HG03066 (cell line): ENCODE data around the gene KCNQ5.

Experiments
- ATAC-seq: cut with Tn5 transposase; IDR thresholded peaks from one replicate; pipeline ENCODE4 v1.9.1; 2021; ENCODE audit warnings: low read depth; ENCODE audit not compliant: unreplicated experiment

The KCNQ5 gene

DNA sequence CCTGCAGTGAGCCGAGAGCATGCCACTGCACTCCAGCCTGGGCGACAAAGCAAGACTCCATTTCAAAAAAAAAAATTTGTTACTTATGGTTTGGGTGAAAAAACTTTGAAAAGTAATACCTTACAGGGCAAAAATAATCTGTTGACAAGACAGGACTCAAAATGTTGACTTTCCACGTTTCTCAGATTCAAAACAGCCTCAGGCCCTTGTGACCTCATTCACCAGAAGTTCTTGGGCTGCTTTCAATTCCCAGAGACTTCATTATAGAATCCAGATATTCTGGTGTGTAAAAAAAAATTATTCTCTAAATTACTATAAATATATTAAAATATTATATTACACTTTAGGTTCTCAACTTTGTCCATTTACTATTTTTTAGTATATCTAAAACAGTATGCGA lies 116.2 kb downstream of the KCNQ5 start:
- no peak for ATAC-seq

DNA sequence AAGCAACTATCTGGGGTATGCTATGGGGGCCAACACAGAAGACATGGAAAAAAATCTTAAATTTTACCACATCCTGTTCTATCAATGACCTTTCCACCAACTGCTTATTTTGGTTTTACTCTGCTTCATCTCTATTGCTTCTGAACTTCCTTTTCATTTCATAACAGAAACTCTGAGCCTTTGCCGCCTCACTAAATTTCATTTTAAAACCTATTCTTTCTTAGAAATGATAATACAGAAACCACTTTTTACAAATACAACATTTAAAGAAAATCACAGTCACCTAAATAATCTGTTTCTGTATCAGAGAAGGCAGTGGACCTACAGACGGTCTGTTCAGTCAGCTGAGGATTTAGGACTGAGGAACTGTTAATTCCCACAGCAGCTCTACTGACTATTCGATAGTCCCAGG lies 117.5 kb downstream of the KCNQ5 start:
- ATAC-seq: peak; percentile 67

DNA sequence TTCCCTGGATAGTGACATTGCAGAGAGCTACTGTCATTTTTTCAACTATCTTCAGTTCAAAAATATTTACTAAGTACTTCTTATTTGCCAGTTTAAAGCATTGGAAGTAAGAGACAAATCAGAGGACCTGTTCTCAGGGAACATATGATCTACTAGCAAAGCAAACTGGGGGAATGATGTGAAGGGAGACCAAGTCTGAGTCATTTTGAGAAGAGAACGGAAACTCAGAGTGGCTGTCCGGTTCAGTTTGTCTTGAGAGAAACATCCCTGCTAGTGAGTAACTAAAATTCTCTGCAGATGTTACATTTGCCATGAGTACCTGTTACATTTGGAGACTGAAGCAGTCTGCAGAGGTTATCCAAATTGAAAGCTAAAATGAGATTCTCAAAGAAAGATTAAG lies 118.3 kb downstream of the KCNQ5 start:
- peak; percentile 76 for ATAC-seq

DNA sequence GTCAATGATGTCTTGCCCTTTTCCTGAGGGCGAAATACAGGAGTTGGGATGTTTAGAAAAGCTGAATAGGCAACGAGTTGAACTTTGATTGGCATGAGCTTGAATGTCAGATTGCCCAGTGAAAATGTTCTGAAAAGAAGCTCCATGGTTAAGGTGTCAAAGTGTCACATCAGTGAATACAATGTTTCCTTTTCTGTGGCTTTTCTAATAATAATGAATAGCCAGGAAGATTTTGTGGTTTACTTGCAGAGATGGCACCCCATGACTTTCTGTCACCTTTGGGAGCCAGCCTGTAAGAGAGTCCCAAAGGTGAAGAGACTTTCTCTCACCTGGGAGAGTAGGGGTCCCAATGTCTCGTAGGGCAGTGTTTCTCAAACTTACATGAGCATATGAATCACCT lies 119.2 kb downstream of the KCNQ5 start:
- ATAC-seq: no peak

DNA sequence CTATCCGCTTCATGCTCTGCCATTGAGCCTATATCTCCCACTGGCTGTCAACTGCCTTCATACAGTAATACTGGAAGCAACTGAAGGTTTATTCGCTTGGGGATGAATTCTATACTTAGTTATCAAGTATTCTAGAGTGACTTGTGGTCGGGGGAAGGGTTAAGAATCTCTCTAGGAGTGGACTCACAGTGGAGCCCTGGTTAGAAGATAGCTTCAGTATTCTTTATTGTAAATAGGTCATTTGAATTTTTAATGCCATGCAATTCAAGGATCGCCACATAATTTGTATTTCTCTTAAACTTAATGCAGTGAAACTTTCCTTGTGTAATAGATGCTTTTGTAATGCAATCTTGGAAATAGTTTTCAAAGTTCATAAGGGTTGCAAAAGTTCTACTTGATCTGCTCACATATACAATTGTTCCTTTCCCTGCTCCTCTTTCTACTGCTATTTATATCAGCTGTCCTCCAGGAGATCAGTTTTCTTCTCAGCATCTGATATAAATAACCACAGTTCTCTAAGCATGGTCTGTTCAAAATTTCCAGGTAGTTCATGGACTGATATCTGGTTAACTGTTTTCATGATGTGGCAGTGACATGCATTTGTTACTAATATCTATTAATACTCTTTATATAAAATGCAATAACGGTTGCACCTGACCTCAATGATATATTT lies 120.3 kb downstream of the KCNQ5 start:
- no peak for ATAC-seq

DNA sequence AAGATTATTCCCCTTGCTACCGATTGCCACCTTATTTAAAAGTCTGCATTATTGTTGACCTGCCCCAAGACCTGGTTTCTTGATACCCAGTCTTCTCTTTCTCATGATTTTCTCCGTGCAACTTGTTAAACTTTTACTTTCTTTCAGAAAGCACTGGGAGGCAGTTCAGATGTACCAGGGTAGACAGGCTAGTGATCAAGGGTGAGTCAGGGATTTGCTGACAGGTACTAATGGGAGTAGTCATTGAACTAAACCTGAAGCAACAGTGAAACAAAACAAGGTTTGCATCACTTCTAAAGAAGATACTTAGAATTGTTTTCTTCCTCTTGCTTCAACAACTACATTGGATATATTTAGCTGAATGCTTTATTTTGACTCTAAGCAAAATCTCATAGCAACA lies 124.4 kb downstream of the KCNQ5 start:
- no peak for ATAC-seq

DNA sequence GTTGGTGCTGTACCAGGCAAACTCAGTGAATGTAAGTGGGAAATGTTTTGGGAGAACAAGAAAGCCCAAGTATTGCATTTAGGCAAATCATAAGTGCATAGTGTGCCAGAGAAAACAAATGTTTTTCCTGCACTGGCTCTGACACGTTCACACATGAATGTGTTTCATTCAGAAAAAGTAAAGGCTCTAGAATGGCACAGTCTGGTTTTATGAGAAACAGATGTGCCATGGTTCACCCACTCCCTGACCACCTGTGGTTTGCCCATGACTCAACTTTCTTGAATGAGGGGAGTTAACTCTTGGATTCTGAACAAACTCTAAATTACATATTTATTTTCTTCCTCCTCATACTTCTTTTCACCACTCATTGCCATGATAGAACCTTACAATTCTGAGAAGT lies 126.9 kb downstream of the KCNQ5 start:
- ATAC-seq: peak; percentile 57

DNA sequence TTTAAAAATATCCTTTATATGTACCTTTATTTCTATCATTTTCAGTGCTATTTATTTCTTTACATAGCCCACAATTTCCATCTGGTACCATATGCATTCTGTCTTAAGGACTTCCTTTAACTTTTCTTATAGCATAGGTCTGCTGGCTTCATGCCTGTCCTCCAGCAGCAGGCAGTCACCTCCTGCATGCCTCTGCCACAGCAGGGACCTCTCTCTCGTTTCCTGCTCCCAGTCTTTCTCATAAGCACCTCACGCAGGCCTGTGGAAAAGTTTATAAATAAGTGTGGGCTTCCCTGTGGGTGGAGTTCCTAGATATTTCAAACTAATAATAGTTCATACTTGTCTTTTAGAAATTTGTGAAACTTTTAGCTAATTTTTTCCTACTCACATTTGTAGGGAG lies 133.9 kb downstream of the KCNQ5 start:
- ATAC-seq: no peak

DNA sequence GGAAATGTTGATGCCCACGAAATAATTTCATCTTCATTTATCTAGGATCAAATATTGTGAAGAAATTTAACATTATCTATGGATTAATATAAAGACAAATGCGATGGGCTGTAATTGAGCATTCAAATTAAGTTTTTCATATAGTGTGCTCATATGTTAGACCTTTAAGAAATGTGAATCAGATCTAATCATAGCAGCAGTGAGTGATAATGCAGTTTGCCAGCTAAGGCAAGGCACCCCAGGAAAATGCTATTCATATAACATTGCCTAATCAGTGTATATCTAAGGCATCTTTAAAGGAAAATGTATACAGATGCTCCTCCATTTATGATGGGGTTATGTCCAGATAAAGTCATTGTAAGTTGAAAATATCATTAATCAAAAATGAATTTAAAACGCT lies 135.2 kb downstream of the KCNQ5 start:
- ATAC-seq: no peak

DNA sequence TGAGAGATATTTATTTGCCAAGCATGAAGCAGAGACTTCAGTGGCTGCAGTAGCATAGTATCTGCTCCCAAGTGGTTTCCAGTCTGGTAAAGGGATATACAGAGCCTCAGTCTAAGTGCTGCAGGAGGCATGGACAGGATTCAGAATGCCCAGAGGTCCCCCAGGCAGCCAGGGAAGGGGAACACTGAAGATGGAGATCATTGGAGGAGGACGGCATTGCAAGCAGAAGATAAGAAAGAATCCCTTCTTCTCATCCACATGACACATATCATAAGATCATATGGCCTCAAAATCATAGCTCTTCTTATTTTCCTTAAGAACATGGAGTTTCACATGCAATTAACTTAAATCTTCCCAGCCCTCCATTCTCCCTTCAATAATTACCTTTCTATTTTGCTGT lies 136.1 kb downstream of the KCNQ5 start:
- ATAC-seq: no peak

DNA sequence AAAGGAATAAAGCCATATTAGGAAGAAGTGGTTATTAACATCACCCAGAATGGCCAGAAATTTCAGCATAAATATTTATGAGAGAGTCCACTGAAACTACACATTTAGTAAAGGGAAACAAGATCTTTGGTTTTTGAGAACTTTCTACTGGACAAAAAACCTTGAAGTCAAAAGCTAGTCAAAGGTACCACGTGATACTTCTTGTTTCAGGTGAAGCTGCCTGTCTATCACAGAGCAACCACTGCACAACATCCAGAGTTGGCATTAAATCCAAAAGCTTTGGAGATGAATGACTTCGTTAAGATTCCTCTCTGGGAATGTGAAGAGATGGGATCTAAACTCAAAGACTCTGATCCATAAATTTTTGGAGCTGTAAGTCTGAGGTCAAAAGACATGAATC lies 137.0 kb downstream of the KCNQ5 start:
- ATAC-seq: no peak

DNA sequence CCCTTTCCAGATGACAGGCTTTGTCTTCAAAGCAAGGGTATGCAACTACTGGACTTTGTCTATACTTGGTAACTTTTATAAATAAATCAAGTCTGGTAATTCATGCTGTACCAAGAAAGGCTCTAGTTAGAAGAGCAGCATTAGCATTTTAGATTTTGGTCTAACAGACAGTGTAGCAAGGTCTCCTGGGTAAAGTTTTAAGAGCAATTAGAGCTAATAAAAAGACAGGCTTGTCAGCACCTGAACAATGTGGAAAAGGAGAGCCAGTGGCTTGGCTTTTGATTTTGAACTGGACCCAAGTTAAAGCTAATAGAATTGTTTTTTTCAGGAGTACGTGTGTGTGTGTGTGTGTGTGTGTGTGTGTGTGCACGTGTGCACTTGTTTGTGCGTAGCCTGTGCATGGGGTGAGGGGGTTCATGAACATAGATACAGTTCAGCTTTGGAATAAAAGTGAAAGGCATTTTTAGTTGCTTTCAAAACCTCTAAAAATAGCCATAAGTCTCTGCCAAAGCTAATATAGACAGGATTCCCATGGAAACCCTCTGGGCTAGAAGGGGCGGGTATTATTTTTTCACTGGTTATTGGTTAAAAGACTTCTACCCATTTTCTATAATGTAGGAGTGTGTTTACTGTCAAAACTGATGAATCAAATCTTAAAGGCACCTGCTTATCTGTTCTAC lies 138.4 kb downstream of the KCNQ5 start:
- no peak for ATAC-seq

DNA sequence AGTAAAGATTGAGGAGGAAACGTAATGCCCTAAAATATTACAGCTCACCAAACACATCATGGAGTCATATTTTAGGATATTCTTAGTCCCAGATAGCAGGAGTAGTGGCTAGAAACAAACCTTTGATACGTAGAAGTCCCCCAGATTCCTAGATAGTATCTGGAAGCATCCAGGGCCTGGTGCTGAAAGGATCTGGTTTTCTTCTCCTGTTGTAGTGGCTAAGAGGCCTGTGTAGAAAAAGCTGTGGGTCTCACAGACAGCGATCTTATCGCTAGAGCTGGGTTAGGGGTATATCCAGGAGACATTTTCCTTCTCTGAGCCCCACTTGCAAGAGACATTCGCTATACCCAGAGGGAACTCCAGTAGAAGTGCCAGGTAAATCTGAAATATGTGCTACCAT lies 139.9 kb downstream of the KCNQ5 start:
- no peak for ATAC-seq

DNA sequence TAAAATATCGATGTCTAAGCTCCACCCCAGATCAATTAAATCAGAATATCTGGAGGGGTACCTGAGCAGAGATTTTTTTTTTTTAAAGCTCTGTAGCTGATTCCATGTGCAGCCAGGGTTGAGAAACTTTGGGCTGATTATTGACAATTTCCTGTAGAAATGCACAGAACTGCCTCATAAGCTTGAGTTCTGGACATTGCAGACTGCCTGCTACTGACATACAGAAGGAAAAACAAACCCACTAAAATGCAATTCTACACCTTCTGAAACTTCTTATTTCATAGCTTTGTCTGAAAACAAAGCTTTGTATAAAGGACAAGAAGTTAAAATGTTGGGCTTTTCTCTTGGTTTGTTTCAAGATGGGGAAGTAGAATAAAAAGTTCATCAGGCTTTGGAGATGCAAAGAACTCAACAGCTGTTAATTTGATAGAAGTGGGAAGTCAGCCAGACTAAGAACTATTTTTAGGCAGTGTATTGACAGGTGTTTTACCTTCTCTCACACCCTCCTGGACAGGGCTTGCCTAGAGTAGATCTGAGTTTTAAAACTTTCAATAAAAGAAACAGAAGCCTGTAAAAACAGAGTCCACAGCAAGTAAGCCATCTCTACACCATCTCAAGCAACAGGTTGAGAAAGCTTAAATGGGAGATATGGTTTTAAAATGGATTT lies 147.7 kb downstream of the KCNQ5 start:
- peak; percentile 81 for ATAC-seq

DNA sequence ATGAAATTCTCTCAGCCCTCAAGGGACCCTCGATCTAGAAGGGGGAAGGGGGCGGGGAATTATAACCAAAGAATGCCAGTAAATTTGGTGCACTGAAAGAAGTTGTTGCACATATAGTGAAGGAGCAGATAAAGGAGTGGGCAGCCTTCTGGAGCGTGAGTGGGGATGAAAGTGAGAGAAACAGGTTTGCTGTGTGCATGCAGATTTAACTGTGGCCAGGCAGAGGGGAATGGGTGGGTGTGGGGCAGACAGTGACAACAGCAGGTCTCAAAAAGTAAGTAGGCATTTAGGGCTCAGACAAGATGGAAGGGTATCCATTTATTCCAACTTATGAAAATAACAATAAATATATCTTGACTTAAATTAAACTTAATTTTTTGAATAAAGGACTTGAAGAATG lies 149.1 kb downstream of the KCNQ5 start:
- ATAC-seq: no peak

DNA sequence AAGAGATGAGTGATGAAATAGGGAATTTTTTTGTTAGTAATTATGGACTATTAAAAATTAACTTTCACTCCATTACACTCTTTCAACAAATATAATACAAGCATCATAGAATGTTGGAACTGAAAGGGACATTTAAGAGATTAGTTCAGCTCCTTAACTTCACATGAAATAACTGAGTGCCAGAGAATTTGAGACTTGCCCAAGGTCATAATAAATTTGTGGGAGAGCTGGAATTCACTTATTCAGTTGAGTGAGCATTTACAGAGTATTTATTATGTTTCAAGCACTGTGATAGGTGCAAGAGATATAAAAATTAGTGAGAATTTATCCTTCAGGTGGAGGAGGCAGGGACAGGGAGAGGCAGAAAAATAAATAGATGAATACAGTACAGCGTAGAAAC lies 154.6 kb downstream of the KCNQ5 start:
- ATAC-seq: no peak

DNA sequence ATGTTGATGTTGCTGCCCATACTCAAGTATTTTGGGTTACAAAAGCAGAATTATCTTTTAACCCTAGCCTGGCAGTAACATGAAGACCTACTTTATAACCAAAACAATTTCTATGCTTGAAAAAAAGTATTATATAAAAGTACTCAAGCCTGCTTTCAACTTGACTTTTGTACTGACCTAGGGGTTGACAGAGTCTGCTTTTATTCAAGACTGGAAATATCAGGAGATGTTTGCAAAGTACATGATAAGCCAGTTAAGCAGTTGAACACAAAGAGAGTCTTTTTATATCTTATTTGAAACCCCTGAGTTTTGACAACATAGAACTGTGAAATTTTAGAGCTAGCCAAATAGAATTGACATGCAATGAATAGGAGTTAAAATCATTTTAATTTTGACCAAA lies 159.8 kb downstream of the KCNQ5 start:
- ATAC-seq: no peak

DNA sequence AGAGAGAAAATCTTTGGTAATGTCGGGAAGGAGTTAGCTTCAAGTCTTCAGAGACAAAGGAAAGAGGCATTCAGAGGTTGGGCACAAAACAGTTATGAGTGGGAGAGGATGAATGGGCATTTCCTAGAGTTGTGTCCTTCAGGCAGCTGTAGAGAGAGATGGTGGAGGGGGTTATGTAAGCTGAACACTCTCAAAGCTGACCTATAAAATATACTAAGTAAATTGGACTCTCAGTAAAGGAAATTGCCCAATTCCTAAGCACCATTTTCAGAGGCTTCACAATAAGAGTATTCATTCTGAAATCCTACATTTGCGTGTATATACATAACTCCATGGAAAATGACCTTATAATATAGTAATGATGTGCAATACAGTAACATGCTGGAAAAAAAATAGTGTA lies 161.2 kb downstream of the KCNQ5 start:
- no peak for ATAC-seq

DNA sequence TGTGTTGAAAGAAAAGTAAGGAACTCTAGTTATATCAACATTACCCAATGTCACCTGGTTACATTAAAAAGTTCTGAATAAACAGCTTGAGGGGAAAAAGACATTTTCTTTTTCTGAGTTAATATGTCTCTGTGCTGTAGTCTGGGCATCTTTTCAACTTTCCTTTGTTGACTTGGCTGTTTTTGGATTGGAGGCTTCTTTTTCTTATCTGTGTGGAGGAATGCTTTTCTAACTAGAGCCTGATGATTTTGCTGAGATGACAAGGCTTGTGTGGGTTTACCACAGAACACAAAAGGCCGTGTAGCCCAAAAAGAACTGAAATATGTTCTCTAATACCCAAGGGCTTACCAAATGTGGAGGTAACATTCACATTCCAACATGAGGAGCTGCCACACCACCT lies 161.8 kb downstream of the KCNQ5 start:
- ATAC-seq: no peak

DNA sequence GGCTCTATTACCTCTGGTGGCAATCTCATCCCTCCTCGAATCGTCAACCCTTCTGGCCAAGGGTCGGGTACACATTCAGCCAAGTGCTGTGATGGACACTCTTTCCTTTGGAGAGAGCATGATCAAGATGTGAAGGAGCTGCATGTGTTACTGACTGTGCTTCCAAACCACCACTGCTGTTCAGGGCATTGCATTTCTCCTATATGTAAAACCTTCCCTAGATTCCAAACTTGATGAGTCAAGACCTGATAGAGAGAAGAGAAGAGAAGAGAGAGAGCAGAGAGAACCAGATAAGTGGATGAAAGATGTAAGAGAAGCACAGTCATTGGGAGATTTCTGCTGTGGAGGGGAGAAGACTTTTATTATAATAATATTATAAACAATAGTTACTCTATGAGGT lies 162.2 kb downstream of the KCNQ5 start:
- ATAC-seq: no peak

DNA sequence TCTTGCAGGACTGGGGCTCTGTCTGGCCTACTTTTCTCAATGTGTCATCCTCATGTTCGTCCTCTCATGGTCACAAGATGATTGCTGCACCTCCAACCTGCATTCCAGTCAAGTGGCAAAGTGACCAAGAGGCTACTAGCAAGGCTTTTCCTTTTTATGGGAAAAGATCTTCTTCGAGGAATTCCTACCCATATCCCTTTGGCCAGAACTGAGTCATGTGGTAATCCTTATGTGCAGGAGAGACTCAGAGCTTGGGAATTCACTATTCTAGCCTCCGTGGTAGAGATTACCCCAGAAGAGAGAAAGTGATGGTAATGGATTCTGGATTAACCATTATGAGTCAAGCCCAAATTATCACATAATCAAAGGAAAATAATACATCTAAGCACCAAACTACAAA lies 162.7 kb downstream of the KCNQ5 start:
- no peak for ATAC-seq

DNA sequence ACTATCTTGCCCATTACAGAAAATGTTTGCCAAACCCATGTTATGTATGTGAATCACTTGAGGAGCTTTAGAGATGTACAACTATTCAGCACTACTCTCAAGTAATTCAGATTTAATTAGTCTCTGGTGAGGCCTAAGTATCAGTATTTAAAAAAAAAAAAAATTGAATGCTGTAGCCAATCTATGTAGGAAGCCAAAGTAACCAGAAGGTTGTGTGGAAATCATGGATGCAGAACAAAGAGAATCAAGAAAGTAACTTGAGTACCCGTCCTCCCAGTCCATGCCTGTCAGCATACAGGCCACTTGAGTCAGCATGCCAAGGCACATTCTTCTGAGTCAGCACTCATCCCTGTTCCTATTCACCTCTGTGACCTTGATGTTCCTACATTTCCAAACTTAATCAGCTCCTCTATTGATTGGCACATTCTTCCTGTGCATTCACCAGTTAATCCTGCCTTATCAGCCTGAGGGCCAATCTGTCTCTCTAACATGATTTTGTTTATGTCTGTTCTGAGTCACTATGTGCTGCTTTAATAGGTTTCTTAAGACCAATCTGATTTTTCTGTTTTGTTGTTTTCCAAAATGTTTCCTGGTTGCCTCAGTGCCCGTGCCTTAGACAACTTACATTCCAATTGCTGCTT lies 165.6 kb downstream of the KCNQ5 start:
- no peak for ATAC-seq
